ENCODE data around the gene FAM174C.

DNA sequence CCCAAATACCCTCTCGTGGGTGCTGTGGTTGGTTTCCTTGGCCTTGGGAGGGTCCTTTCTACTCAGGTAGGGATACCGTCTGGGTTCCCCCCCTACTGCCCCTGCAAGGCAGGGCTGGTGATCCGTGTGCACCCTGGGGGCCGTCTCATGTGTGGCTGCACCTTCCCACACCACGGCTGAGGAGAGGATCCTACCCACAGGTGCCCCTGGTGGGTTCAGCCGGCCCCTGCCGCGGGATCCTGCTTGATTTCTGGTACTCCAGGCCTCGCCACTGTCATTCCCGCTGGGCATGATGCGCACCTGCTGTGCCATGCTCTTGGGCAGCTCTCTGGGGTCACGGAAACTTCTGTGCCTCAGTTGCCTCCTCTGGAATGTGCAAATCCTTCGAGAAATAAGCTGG is 41.1 kb downstream of the FAM174C start:
- TF ChIP-seq CTCF (IDR thresholded peaks at IDR 0.05) = no peak
- TF ChIP-seq POLR2A (IDR thresholded peaks at IDR 0.05) = no peak
